Measurements from ENCODE around the gene TPM1.
"Not testable (repeated sequence)": the region's sequence is repeated elsewhere in the genome, so short reads cannot be mapped to it uniquely, and the experiment has no call there.

Gene TPM1

GRCh38 chr15:63041974-63042876 lies at the start of gene TPM1:
TPM1 (plus strand) TSS chr15:63042747; CDS start chr15:63042830, 83 bp downstream.
- DNase-seq = no peak

- no peak for DNase-seq
Measured at GRCh38 chr15:62993066-62993465, 49.5 kb upstream of the TPM1 start.

- DNase-seq = not testable (repeated sequence)
Measured at GRCh38 chr15:62993632-62994031, 48.9 kb upstream of the TPM1 start.

GRCh38 chr15:62994439-62994838 lies 48.1 kb upstream of the TPM1 start:
- DNase-seq = no peak

- DNase-seq = no peak
Measured at GRCh38 chr15:62994975-62995681, 47.4 kb upstream of the TPM1 start.

- no peak for DNase-seq
Measured at GRCh38 chr15:62997441-62997840, 45.1 kb upstream of the TPM1 start.

- DNase-seq = no peak
Measured at GRCh38 chr15:62998262-62998890, 44.2 kb upstream of the TPM1 start.

GRCh38 chr15:62999178-62999577 lies 43.4 kb upstream of the TPM1 start:
- no peak for DNase-seq

GRCh38 chr15:62999923-63000561 lies 42.5 kb upstream of the TPM1 start:
- no peak for DNase-seq

- DNase-seq = no peak
Measured at GRCh38 chr15:63000706-63001105, 41.8 kb upstream of the TPM1 start.

- no peak for DNase-seq
Measured at GRCh38 chr15:63004211-63004610, 38.3 kb upstream of the TPM1 start.

- DNase-seq = no peak
Measured at GRCh38 chr15:63006032-63006878, 36.3 kb upstream of the TPM1 start.

- DNase-seq = no peak
Measured at GRCh38 chr15:63008333-63009049, 34.1 kb upstream of the TPM1 start.

- DNase-seq = no peak
Measured at GRCh38 chr15:63010386-63010785, 32.2 kb upstream of the TPM1 start.

GRCh38 chr15:63010920-63011693 lies 31.4 kb upstream of the TPM1 start:
- DNase-seq = no peak

GRCh38 chr15:63012444-63012843 lies 30.1 kb upstream of the TPM1 start:
- no peak for DNase-seq

GRCh38 chr15:63013052-63013808 lies 29.3 kb upstream of the TPM1 start:
- DNase-seq = no peak

- no peak for DNase-seq
Measured at GRCh38 chr15:63014578-63014977, 28.0 kb upstream of the TPM1 start.

- no peak for DNase-seq
Measured at GRCh38 chr15:63015618-63016017, 26.9 kb upstream of the TPM1 start.

- DNase-seq = no peak
Measured at GRCh38 chr15:63016234-63016633, 26.3 kb upstream of the TPM1 start.

Data from CD4-positive, alpha-beta T cell treated with Interleukin-17A for 4 hours (primary cell).